GM18499 (cell line): ENCODE results near the gene CLEC19A.

Experiments used
- ATAC-seq: cut with Tn5 transposase; IDR thresholded peaks from one replicate; pipeline ENCODE4 v1.9.1; 2021; ENCODE audit warnings: moderate number of reproducible peaks; ENCODE audit not compliant: insufficient read depth, unreplicated experiment

The CLEC19A gene

GRCh38 chr16:19285431-19285830 lies at the start of gene CLEC19A:
TSS of gene CLEC19A (plus strand) at chr16:19285731. CDS start at chr16:19285852, 121 bp downstream.
- no peak for ATAC-seq

GRCh38 chr16:19235886-19236285 lies 49.6 kb upstream of the CLEC19A start:
- no peak for ATAC-seq

- no peak for ATAC-seq
Observed at GRCh38 chr16:19236561-19237209, 48.8 kb upstream of the CLEC19A start.

GRCh38 chr16:19238406-19238805 lies 47.1 kb upstream of the CLEC19A start:
- no peak for ATAC-seq

- ATAC-seq: no peak
Observed at GRCh38 chr16:19239511-19240155, 45.9 kb upstream of the CLEC19A start.

- ATAC-seq: no peak
Observed at GRCh38 chr16:19240494-19240893, 45.0 kb upstream of the CLEC19A start.

GRCh38 chr16:19241512-19241911 lies 44.0 kb upstream of the CLEC19A start:
- ATAC-seq: no peak

GRCh38 chr16:19242186-19242585 lies 43.3 kb upstream of the CLEC19A start:
- no peak for ATAC-seq

- ATAC-seq: no peak
Observed at GRCh38 chr16:19242987-19243575, 42.5 kb upstream of the CLEC19A start.

- ATAC-seq: no peak
Observed at GRCh38 chr16:19245326-19245925, 40.1 kb upstream of the CLEC19A start.

GRCh38 chr16:19252904-19253303 lies 32.6 kb upstream of the CLEC19A start:
- ATAC-seq: no peak

GRCh38 chr16:19254611-19255010 lies 30.9 kb upstream of the CLEC19A start:
- no peak for ATAC-seq

GRCh38 chr16:19264123-19264673 lies 21.3 kb upstream of the CLEC19A start:
- ATAC-seq: no peak

- ATAC-seq: no peak
Observed at GRCh38 chr16:19265380-19265930, 20.1 kb upstream of the CLEC19A start.

GRCh38 chr16:19266774-19267173 lies 18.8 kb upstream of the CLEC19A start:
- ATAC-seq: no peak

GRCh38 chr16:19269098-19269497 lies 16.4 kb upstream of the CLEC19A start:
- no peak for ATAC-seq

- ATAC-seq: no peak
Observed at GRCh38 chr16:19274165-19274797, 11.2 kb upstream of the CLEC19A start.

- ATAC-seq: no peak
Observed at GRCh38 chr16:19278403-19278802, 7.1 kb upstream of the CLEC19A start.

- no peak for ATAC-seq
Observed at GRCh38 chr16:19281246-19281645, 4.3 kb upstream of the CLEC19A start.

GRCh38 chr16:19282101-19282500 lies 3.4 kb upstream of the CLEC19A start:
- ATAC-seq: no peak
